Epithelial cell of esophagus (primary cell): ENCODE results near the gene FCF1.

Experiments used
- DNase-seq: peaks from one replicate; pipeline ENCODE4 v3.0.0; 2010; ENCODE audit warnings: low read depth
- H3K4me3 ChIP-seq: 2 replicates; pipeline ENCODE4 v1.5.1; 2011; ENCODE audit warnings: mild to moderate bottlenecking, low read length, control low read depth
- TF ChIP-seq, protein P1 (sequence below): IDR thresholded peaks from 2 replicates; pipeline ENCODE4 v1.5.1; 2011; ENCODE audit warnings: low read depth, mild to moderate bottlenecking, low read length, control low read depth, inconsistent platforms; ENCODE audit not compliant: insufficient read depth; ENCODE audit errors: missing control alignments

The FCF1 gene

DNA sequence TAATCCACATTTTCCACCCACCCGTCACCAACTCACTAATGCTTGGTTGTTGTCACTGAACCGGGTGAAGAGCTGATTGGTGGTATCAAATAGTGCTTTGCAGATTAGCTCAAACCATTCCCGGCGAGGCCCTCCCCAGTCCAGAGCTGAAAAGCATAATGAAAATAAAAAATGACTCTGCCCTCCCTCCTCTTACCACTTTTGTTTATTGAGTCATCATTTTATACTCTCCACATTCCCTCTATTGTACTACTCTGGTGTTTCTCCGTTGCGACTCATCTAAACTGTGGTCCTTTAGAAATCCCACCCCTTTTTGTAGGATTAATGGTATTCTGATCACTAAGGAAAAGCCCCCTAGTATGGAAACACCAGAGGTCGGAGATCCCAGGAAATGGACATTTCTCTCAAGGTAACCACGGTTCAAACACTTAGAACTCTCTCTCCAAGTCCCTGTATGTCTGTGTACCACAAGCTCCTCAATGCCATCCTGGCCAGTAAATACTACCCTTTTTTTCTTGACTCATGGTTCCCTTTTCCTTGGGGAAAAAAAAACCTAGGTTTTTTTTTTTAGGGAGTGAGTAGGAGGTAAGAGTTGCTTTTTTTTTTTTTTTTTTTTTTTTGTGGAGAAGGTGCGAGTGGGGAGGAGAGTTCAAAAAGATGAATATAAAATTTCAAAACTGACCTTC lies 42.1 kb upstream of the FCF1 start:
- TF ChIP-seq, protein P1, sequence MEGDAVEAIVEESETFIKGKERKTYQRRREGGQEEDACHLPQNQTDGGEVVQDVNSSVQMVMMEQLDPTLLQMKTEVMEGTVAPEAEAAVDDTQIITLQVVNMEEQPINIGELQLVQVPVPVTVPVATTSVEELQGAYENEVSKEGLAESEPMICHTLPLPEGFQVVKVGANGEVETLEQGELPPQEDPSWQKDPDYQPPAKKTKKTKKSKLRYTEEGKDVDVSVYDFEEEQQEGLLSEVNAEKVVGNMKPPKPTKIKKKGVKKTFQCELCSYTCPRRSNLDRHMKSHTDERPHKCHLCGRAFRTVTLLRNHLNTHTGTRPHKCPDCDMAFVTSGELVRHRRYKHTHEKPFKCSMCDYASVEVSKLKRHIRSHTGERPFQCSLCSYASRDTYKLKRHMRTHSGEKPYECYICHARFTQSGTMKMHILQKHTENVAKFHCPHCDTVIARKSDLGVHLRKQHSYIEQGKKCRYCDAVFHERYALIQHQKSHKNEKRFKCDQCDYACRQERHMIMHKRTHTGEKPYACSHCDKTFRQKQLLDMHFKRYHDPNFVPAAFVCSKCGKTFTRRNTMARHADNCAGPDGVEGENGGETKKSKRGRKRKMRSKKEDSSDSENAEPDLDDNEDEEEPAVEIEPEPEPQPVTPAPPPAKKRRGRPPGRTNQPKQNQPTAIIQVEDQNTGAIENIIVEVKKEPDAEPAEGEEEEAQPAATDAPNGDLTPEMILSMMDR = no peak
- no peak for DNase-seq
- H3K4me3 ChIP-seq = no peak overlapping the region

DNA sequence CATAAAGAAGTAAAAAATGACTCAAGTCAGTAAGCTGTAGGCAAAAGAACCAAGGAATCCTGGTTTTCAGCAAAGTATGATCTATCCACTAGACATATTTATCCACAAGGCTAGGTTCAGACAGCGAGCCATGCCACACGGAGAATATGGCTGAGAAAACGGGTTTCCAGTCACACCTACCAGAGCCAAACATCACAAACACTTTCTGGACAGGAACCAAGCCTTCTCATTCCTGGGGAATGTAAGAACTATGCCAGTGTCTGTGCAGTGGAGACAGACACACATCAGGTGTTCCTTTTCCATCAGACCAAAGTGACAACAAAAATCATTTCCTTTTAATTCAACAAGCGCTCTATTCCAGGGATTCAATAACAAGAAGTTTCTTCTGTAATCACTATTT lies 41.2 kb upstream of the FCF1 start:
- peak; percentile 81 for DNase-seq
- TF ChIP-seq, protein P1 = no peak
- no peak overlapping the region for H3K4me3 ChIP-seq

DNA sequence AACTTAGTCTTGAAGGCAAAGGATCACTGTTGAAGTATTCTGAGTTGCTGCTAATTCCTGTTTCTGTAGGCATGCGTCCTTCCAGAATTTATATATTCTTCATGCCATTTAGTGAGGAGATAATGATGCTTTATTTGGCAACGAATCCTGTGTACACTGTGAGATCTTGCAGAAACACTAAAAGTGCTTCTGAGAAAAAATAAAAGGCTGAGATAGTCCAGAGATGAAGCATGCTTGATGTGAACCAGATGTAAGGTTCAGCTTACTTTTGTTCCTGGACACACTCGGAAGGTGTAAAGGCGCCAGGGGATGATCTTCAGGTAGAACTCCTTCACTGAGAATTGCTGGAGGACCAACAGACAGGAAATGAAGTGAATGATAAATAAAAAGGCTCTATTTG lies 39.2 kb upstream of the FCF1 start:
- DNase-seq = no peak

DNA sequence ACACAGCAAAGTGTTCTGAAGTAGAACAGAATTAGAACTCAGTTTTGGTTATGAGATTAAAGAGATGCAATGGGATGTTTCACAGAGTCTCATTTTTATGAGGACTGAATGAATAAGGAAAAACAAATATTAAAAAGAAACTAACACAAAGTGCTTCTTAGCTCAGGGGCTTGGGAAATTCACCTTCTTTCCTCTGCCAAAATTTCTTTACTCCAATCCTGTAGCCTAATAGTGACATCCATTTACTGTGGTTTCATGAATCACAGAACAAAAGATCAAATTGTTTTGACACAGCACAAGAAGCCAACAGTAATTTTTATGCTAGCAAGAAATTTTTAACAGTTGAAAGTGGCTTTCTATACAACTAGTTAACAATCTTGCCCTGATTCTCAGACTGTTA lies 37.7 kb upstream of the FCF1 start:
- TF ChIP-seq, protein P1 = no peak
- H3K4me3 ChIP-seq = no peak overlapping the region
- DNase-seq = no peak

More for the DNA sequence above, 39.2 kb upstream of the FCF1 start:
- H3K4me3 ChIP-seq = no peak overlapping the region
- TF ChIP-seq, protein P1 = no peak

DNA sequence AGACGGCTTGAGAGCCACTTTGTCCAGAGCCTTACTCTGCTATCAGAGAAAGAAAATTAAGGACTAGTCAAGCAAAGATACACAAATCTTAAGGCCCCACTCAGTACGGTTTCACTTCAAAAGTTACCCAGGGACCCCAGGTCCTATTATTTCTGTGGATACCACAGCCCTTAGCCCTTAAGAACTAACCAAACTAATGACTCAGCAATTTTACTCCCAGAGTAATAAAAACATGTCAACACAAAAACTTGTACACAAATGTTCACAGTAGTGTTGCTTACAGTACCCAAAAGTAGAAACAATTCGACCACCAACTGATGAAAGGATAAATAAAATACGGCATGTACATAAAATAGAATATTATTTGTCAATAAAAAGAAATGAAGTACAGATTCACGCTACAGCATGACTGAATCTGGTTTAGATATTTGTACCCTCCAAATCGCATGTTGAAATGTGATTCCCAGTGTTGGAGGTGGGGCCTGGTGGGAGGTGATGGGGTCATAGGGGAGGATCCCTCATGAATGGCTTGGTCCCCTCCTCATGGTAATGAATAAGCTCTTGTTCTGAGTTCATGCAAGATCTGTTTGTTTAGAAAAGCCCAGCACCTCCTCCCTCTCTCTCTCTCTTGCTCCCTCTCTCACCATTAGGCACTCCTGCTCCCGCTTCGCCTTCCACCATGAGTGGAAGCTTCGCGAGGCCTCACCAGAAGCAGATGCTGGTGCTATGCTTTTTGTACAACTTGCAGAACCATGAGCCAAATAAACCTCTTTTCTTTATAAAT lies 30.6 kb upstream of the FCF1 start:
- no peak for DNase-seq
- H3K4me3 ChIP-seq = no peak overlapping the region
- TF ChIP-seq, protein P1 = no peak

DNA sequence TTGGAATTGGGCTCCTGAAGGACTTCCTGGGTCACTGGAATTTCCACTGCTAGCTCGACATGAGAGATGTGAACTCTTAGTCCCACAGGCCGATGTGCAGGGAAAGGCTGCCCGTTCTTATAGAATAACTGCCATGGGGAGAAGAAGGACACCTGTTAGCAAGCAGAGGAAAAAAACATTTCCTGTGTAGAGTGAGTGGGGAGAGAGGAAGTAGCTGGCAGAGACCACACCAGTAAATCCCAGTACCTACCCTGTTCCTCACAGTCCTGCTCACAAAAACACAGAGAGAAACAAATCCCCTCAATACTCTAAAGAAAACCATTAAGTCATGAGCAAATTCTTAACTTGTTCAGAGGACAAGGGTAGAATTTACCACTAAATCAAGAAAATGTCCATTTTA lies 29.5 kb upstream of the FCF1 start:
- TF ChIP-seq, protein P1 = no peak
- no peak for DNase-seq
- no peak overlapping the region for H3K4me3 ChIP-seq
